H1 (cell line): ENCODE measurements around the gene KRT23. TPM values are rescaled to one million over a fixed set of nuclear protein-coding genes. Genes with fewer than 3 reads are reported as not detected.

ENCODE experiments used
- CTCF ChIA-PET: fragments of 300-600 bp; sonication (Branson Sonifier 250); formaldehyde crosslinking; loops from one replicate; lab custom pipeline; 2021; ENCODE audit not compliant: partially characterized antibody; lab: Charles Lee
- POLR2A ChIA-PET: fragments of 300-600 bp; sonication (Branson Sonifier 250); formaldehyde crosslinking; loops from one replicate; lab custom pipeline; 2021; ENCODE audit warnings: inconsistent platforms; ENCODE audit not compliant: partially characterized antibody; lab: Charles Lee
- DNase-seq, 2 experiments: peaks; one replicate each; pipeline versions ENCODE4 v3.0.0 to v3.0.0-alpha.2; 2010 to 2022; ENCODE audit warnings: low spot score in 2 of 2, low read depth in 1 of 2, mixed read lengths in 1 of 2
- FAIRE-seq: peaks from 2 replicates; lab custom pipeline; 2011; peaks lifted over from hg19 to GRCh38; lab: Jason Lieb, UNC
- H2AFZ ChIP-seq: 2 replicates; pipeline ENCODE4 v1.8.1; 2012; ENCODE audit warnings: low read length, inconsistent platforms
- H2AK5ac ChIP-seq: 2 replicates; pipeline ENCODE4 v1.6.1; 2013; ENCODE audit warnings: low read depth, low read length
- H2BK120ac ChIP-seq: replicated peaks from 2 replicates; pipeline ENCODE3; 2013; ENCODE audit warnings: low read depth, low read length, inconsistent platforms
- H2BK12ac ChIP-seq: 2 replicates; pipeline ENCODE4 v1.6.1; 2013; ENCODE audit warnings: low read depth, low read length
- H2BK15ac ChIP-seq: 2 replicates; pipeline ENCODE4 v1.6.1; 2013; ENCODE audit warnings: low read length
- H2BK20ac ChIP-seq: 2 replicates; pipeline ENCODE4 v1.6.1; 2013; ENCODE audit warnings: low read length
- H2BK5ac ChIP-seq: 2 replicates; pipeline ENCODE4 v1.6.1; 2013; ENCODE audit warnings: low read depth, low read length
- H3K14ac ChIP-seq: 2 replicates; pipeline ENCODE4 v1.6.1; 2013; ENCODE audit warnings: inconsistent platforms; ENCODE audit not compliant: insufficient read length
- H3K18ac ChIP-seq: 2 replicates; pipeline ENCODE4 v1.6.1; 2013; ENCODE audit warnings: low read length; ENCODE audit errors: extremely low read depth
- H3K23ac ChIP-seq: 2 replicates; pipeline ENCODE4 v1.6.1; 2013; ENCODE audit warnings: inconsistent platforms; ENCODE audit not compliant: insufficient read length
- H3K23me2 ChIP-seq: 2 replicates; pipeline ENCODE4 v1.6.1; 2013; ENCODE audit warnings: low read depth, low read length
- H3K27ac ChIP-seq: 2 replicates; pipeline ENCODE4 v1.6.1; 2011; ENCODE audit warnings: low read depth, low read length, inconsistent platforms
- H3K27me3 ChIP-seq, 4 experiments: replicated peaks in 1 of 4; 1 replicate in 1 of 4; 2 replicates in 3 of 4; pipeline versions ENCODE4 v1.6.1 to v1.8.1; 2011 to 2013; ENCODE audit warnings: low read length in 3 of 4, mild to moderate bottlenecking in 3 of 4, inconsistent platforms in 2 of 4, mixed read lengths in 2 of 4, moderate library complexity in 1 of 4; ENCODE audit not compliant: control insufficient read depth in 3 of 4, insufficient read depth in 3 of 4; ENCODE audit errors: extremely low read depth in 1 of 4
- H3K36me3 ChIP-seq, 4 experiments: 2 replicates each; pipeline versions ENCODE4 v1.6.1 to v1.8.1; 2011 to 2013; ENCODE audit warnings: mild to moderate bottlenecking in 4 of 4, low read length in 3 of 4, moderate library complexity in 2 of 4, control low read depth in 1 of 4, inconsistent platforms in 1 of 4; ENCODE audit not compliant: insufficient read depth in 4 of 4, control insufficient read depth in 2 of 4
- H3K4ac ChIP-seq: replicated peaks from 2 replicates; pipeline ENCODE3; 2013; ENCODE audit warnings: low read length, low read depth, mixed read lengths, inconsistent platforms; ENCODE audit not compliant: insufficient read length
- H3K4me1 ChIP-seq, 4 experiments: replicated peaks in 1 of 4; 1 replicate in 1 of 4; 2 replicates in 3 of 4; pipeline versions ENCODE4 v1.6.1 to v1.8.1; 2011 to 2013; ENCODE audit warnings: low read length in 3 of 4, inconsistent platforms in 2 of 4, mixed read lengths in 1 of 4; ENCODE audit not compliant: insufficient read depth in 4 of 4, control insufficient read depth in 3 of 4
- H3K4me2 ChIP-seq, 2 experiments: 2 replicates each; pipeline versions ENCODE4 v1.6.1 to v1.8.1; 2011 to 2013; ENCODE audit warnings: low read depth in 2 of 2, low read length in 2 of 2, control low read depth in 1 of 2, inconsistent platforms in 1 of 2, mild to moderate bottlenecking in 1 of 2; ENCODE audit not compliant: insufficient read depth in 1 of 2
- H3K4me3 ChIP-seq, 4 experiments: fragments of 200-600, 300-600 bp in 1 of 4; sonication (generic), shearing (Covaris generic), sonication (Bioruptor Twin) in 1 of 4; 2 replicates each; pipeline versions ENCODE4 v1.5.1 to v1.8.1; 2011 to 2016; ENCODE audit warnings: low read length in 4 of 4, low read depth in 3 of 4, control low read depth in 2 of 4, inconsistent platforms in 2 of 4, mild to moderate bottlenecking in 2 of 4, mixed read lengths in 1 of 4, moderate library complexity in 1 of 4; ENCODE audit not compliant: insufficient read depth in 2 of 4; ENCODE audit errors: extremely low read depth in 1 of 4
- H3K56ac ChIP-seq: replicated peaks from 2 replicates; pipeline ENCODE3; 2013; ENCODE audit warnings: low read depth, mild to moderate bottlenecking, mixed read lengths, low read length, inconsistent platforms; ENCODE audit not compliant: insufficient read length
- H3K79me1 ChIP-seq: 2 replicates; pipeline ENCODE4 v1.6.1; 2013; ENCODE audit warnings: low read depth, low read length, control low read depth
- H3K79me2 ChIP-seq, 2 experiments: 2 replicates each; pipeline versions ENCODE4 v1.6.1 to v1.8.1; 2012 to 2013; ENCODE audit warnings: low read length in 2 of 2, mild to moderate bottlenecking in 2 of 2, inconsistent platforms in 1 of 2; ENCODE audit not compliant: insufficient read depth in 2 of 2, control insufficient read depth in 1 of 2
- H3K9ac ChIP-seq, 4 experiments: replicated peaks in 1 of 4; 1 replicate in 1 of 4; 2 replicates in 3 of 4; pipeline versions ENCODE4 v1.6.1 to v1.8.1; 2011 to 2013; ENCODE audit warnings: low read depth in 3 of 4, low read length in 3 of 4, control low read depth in 2 of 4, mild to moderate bottlenecking in 2 of 4, moderate library complexity in 2 of 4, inconsistent platforms in 1 of 4; ENCODE audit errors: extremely low read depth in 1 of 4
- H3K9me3 ChIP-seq, 2 experiments: 2 replicates each; pipeline versions ENCODE4 v1.6.1 to v1.8.1; 2012 to 2013; ENCODE audit warnings: mild to moderate bottlenecking in 2 of 2, moderate library complexity in 2 of 2, control low read depth in 1 of 2, inconsistent platforms in 1 of 2, low read depth in 1 of 2, low read length in 1 of 2, mixed read lengths in 1 of 2; ENCODE audit not compliant: insufficient read depth in 2 of 2
- H4K20me1 ChIP-seq, 2 experiments: replicated peaks in 1 of 2; 2 replicates each; pipeline versions ENCODE3 to v1.8.1; 2011 to 2013; ENCODE audit warnings: inconsistent platforms in 2 of 2, low read length in 2 of 2, mild to moderate bottlenecking in 1 of 2; ENCODE audit not compliant: insufficient read depth in 2 of 2, control insufficient read depth in 1 of 2
- H4K5ac ChIP-seq: 2 replicates; pipeline ENCODE4 v1.6.1; 2013; ENCODE audit warnings: low read length, low read depth, mixed read lengths, inconsistent platforms; ENCODE audit not compliant: insufficient read length
- H4K8ac ChIP-seq: 2 replicates; pipeline ENCODE4 v1.8.0; 2013; ENCODE audit warnings: mild to moderate bottlenecking, moderate library complexity, low read length, inconsistent platforms; ENCODE audit not compliant: insufficient read depth; ENCODE audit errors: extremely low read depth
- H4K91ac ChIP-seq: replicated peaks from 2 replicates; pipeline ENCODE3; 2013; ENCODE audit warnings: low read length, mixed read lengths, inconsistent platforms; ENCODE audit not compliant: insufficient read length
- CBX8 ChIP-seq: fragments of 300-800, 300-1000 bp; sonication (generic); IDR thresholded peaks from 2 replicates; pipeline ENCODE4 v1.7.1; 2016; ENCODE audit warnings: low read depth, low read length, borderline replicate concordance
- EGR1 ChIP-seq: IDR thresholded peaks from 2 replicates; pipeline ENCODE4 v1.6.1; 2011; ENCODE audit warnings: low read depth, low read length, borderline replicate concordance
- GABPA ChIP-seq: IDR thresholded peaks from 2 replicates; pipeline ENCODE4 v1.6.1; 2011; ENCODE audit warnings: mild to moderate bottlenecking, low read length, moderate library complexity, borderline replicate concordance; ENCODE audit not compliant: insufficient read depth
- MAX ChIP-seq: IDR thresholded peaks from 2 replicates; pipeline ENCODE4 v1.6.1; 2012; ENCODE audit warnings: inconsistent platforms
- RXRA ChIP-seq: IDR thresholded peaks from 2 replicates; pipeline ENCODE4 v1.6.1; 2011; ENCODE audit warnings: low read depth, mild to moderate bottlenecking, low read length, moderate library complexity; ENCODE audit not compliant: insufficient read depth
- SAP30 ChIP-seq: fragments of 300-600 bp; sonication (generic); IDR thresholded peaks from 2 replicates; pipeline ENCODE4 v1.7.1; 2012; ENCODE audit warnings: low read length, moderate library complexity, mild to moderate bottlenecking, inconsistent platforms; ENCODE audit not compliant: insufficient read depth, insufficient replicate concordance
- SIN3A ChIP-seq, 2 experiments: IDR thresholded peaks in 1 of 2; conservative IDR thresholded peaks in 1 of 2; 2 replicates each; pipeline ENCODE4 v1.6.1; 2011 to 2012; ENCODE audit warnings: low read length in 2 of 2, improper control_type of control experiment in 1 of 2, low read depth in 1 of 2, mild to moderate bottlenecking in 1 of 2
- SIRT6 ChIP-seq: IDR thresholded peaks from one replicate; pipeline ENCODE4 v1.7.1; 2012; ENCODE audit warnings: low read length, inconsistent platforms
- SIX5 ChIP-seq: IDR thresholded peaks from 2 replicates; pipeline ENCODE4 v1.6.1; 2011; ENCODE audit warnings: mild to moderate bottlenecking, low read depth, low read length
- TCF12 ChIP-seq: IDR thresholded peaks from 2 replicates; pipeline ENCODE4 v1.6.1; 2011; ENCODE audit warnings: low read depth, mild to moderate bottlenecking, low read length
- YY1 ChIP-seq: IDR thresholded peaks from 2 replicates; pipeline ENCODE4 v1.6.1; 2011; ENCODE audit warnings: low read depth, mild to moderate bottlenecking, low read length
- WGBS, 2 experiments: shearing (Covaris generic) in 1 of 2; methylation state at CpG; one replicate each; pipeline versions ENCODE4 v1.1.6 to v1.1.7; 2013 to 2015; ENCODE audit warnings: low lambda C conversion rate in 2 of 2, mixed read lengths in 2 of 2, inconsistent platforms in 1 of 2, low coverage in 1 of 2, missing lambda C conversion rate in 1 of 2; ENCODE audit not compliant: insufficient replicate concordance in 2 of 2, insufficient coverage in 1 of 2, insufficient read length in 1 of 2; ENCODE audit errors: extremely low coverage in 1 of 2, missing lambda C conversion rate in 1 of 2; 5-methylcytosine and 5-hydroxymethylcytosine counted together
- long read RNA-seq, 2 experiments: library from RNA in 1 of 2; library from capped mRNA in 1 of 2; stranded (forward); transcript quantifications; one replicate each; pipeline ENCODE4 v2.0.0, GENCODE V29; 2021; ENCODE audit warnings: inconsistent platforms in 1 of 2
- polyA minus RNA-seq, 3 experiments: library from RNA; depleted of rRNA, polyadenylated mRNA; stranded (reverse); fragments of >200 nt; gene quantifications; 1 replicate in 2 of 3; 2 replicates in 1 of 3; pipeline ENCODE4 v1.2.3, GENCODE V29; 2011
- polyA plus RNA-seq, 7 experiments: library from polyadenylated mRNA; depleted of rRNA in 3 of 7; stranded (reverse) in 5 of 7; unstranded in 2 of 7; fragments of >200 nt in 5 of 7; fragments of 200-250 nt in 2 of 7; gene quantifications; 1 replicate in 5 of 7; 2 replicates in 1 of 7; 4 replicates in 1 of 7; pipeline versions ENCODE4 v1.2.1 to v1.2.3, GENCODE V29; 2011 to 2013; ENCODE audit warnings: missing spikeins in 2 of 7, mixed read lengths in 2 of 7
- total RNA-seq: library from RNA; stranded (reverse); fragmentation: NEBNext Ultra II Directional; extraction: Animal tissue kit (Norgen Biotek cat#: 25700); gene quantifications from 2 replicates; pipeline ENCODE4 v1.2.1, GENCODE V29; 2021

Gene KRT23
- total RNA-seq, result not detected in 2 replicates
- polyA plus RNA-seq (2011; rRNA removed), result not detected in 2 replicates
- polyA plus RNA-seq (2011; cell fraction: cytosol; rRNA removed), result not detected
- not detected for polyA plus RNA-seq (2011; cell fraction: nucleus; rRNA removed)
- polyA plus RNA-seq (2012, experiment 1 of 2), result not detected in 4 replicates
- not detected for polyA plus RNA-seq (2012, experiment 2 of 2)
- not detected for polyA plus RNA-seq (2013, experiment 1 of 2)
- not detected for polyA plus RNA-seq (2013, experiment 2 of 2)
- polyA minus RNA-seq (2011; rRNA and poly(A)+ RNA removed), result not detected in 2 replicates
- not detected for polyA minus RNA-seq (2011; cell fraction: cytosol; rRNA and poly(A)+ RNA removed)
- polyA minus RNA-seq (2011; cell fraction: nucleus; rRNA and poly(A)+ RNA removed), result not detected
- long read RNA-seq, experiment 1, result 0 reads
- long read RNA-seq, experiment 2, result 0 reads

- FAIRE-seq, result no peak
- no peak within 1 kb of the TSS for H3K23ac ChIP-seq
- no peaks in the 10 kb centered on the region for H3K9me3 ChIP-seq
- H3K79me1 ChIP-seq, result no peaks in the 10 kb centered on the region
- peak within 1 kb of the TSS; percentile 64 for H2AFZ ChIP-seq
- WGBS, 2 experiments, result 70% methylated on average over 9 of the region's 9 CpGs; no CpG with 5 or more reads in 1 of the 2 experiments
- no peak within 1 kb of the TSS; the same call in 1 of the 2 replicates for H2BK15ac ChIP-seq
- H3K56ac ChIP-seq, result no peak within 1 kb of the TSS
- H4K8ac ChIP-seq, result no peak within 1 kb of the TSS
- no peaks in the 10 kb centered on the region for H3K27me3 ChIP-seq
- no peak within 1 kb of the TSS for H2BK5ac ChIP-seq
- H3K14ac ChIP-seq, result no peak within 1 kb of the TSS
- H3K79me2 ChIP-seq, result no peaks in the 10 kb centered on the region
- H2BK120ac ChIP-seq, result no peak within 1 kb of the TSS
- DNase-seq, result no peak
- no peak within 1 kb of the TSS for H2AK5ac ChIP-seq
- POLR2A ChIA-PET, result no interaction called here
- H4K20me1 ChIP-seq, result no peaks in the 10 kb centered on the region
- no peak within 1 kb of the TSS for H3K4ac ChIP-seq
- peak within 1 kb of the TSS in 1 of 4 experiments; percentile 10; a peak in 1 of 7 replicates for H3K9ac ChIP-seq
- CTCF ChIA-PET, result interaction anchor here (0.6 to 1.2 kb wide), 3 partner anchors 367 to 1825 kb away, joined by 3 read pairs; no protein-coding TSS in a partner anchor
- H2BK12ac ChIP-seq, result no peak within 1 kb of the TSS; the same call in 1 of the 2 replicates
- no peak for TF ChIP-seq TCF12
- TF ChIP-seq CBX8, result no peak
- no peak for TF ChIP-seq EGR1
- TF ChIP-seq MAX, result no peak
- no peak for TF ChIP-seq YY1
- no peak for TF ChIP-seq SAP30
- TF ChIP-seq SIN3A (conservative IDR thresholded peaks at IDR 0.05 in 1 of 2, IDR thresholded peaks at IDR 0.05 in 1 of 2; ENCODE audit: low read depth in 1 of 2, low read length in 2 of 2), result no peak
- no peak for TF ChIP-seq RXRA
- no peak for TF ChIP-seq SIRT6
- TF ChIP-seq GABPA, result no peak
- TF ChIP-seq SIX5, result no peak
- TF ChIP-seq, all 59 proteins: peak for 0
- Histone ChIP-seq H3K36me3 (no peaks in the 10 kb centered on the region), H3K27ac (no peak within 1 kb of the TSS), H3K4me3 (no peak within 1 kb of the TSS), H3K18ac (no peak within 1 kb of the TSS; the same call in 1 of the 2 replicates), H4K5ac (no peak within 1 kb of the TSS), H3K4me2 (no peak within 1 kb of the TSS; a peak in 1 of 4 replicates), H4K91ac (no peak within 1 kb of the TSS), H3K23me2 (0 out of 2 replicates have a peak, but pooled peaks cover 2% of the 10 kb centered on the region), H2BK20ac (0 out of 2 replicates have a peak within 1 kb of the TSS, but pooled peaks have one; percentile 18), H3K4me1 (peaks cover 0 to 4% (median 0%) of the 10 kb centered on the region in 4 experiments; a peak in 2 of 7 replicates)
Measured at GRCh38 chr17:40937384-40937819, at the start of gene KRT23. TSS of gene KRT23 (minus strand) at chr17:40937646. CDS start at chr17:40936603, 1,043 bp downstream.
